AG04450 (cell line): ENCODE measurements around the gene RGCC. TPM values are rescaled to one million over a fixed set of nuclear protein-coding genes. Genes with fewer than 3 reads are reported as not detected.

Experiments
- CTCF ChIA-PET: fragments of 300-600, 350-600 bp; formaldehyde crosslinking; extraction: SDS; loops from one replicate; lab custom pipeline; 2022; ENCODE audit warnings: antibody characterized with exemption, inconsistent platforms; lab: Charles Lee
- POLR2A ChIA-PET: fragments of 350-600 bp; formaldehyde crosslinking; extraction: SDS; loops from one replicate; lab custom pipeline; 2021; ENCODE audit warnings: antibody characterized with exemption, inconsistent platforms; lab: Yijun Ruan, JAX
- DNase-seq: peaks from one replicate; pipeline ENCODE4 v3.0.0-alpha.2; 2011; ENCODE audit warnings: low read depth, low spot score
- H3K27ac ChIP-seq: one replicate; pipeline ENCODE4 v1.5.1; 2012; ENCODE audit warnings: low read depth, low read length, control low read depth
- H3K27me3 ChIP-seq: one replicate; pipeline ENCODE4 v1.6.0; 2012; ENCODE audit warnings: low read length; ENCODE audit not compliant: control insufficient read depth, insufficient read depth
- H3K4me3 ChIP-seq: 2 replicates; pipeline ENCODE4 v1.5.1; 2011; ENCODE audit warnings: mild to moderate bottlenecking, low read depth, low read length, control low read depth
- H3K9me3 ChIP-seq: 2 replicates; pipeline ENCODE4 v1.5.1; 2012; ENCODE audit warnings: low read length; ENCODE audit not compliant: control insufficient read depth, insufficient read depth
- CTCF ChIP-seq: IDR thresholded peaks from 2 replicates; pipeline ENCODE4 v1.5.1; 2011; ENCODE audit warnings: low read depth, low read length, control low read depth, inconsistent platforms
- polyA plus RNA-seq: library from polyadenylated mRNA; depleted of rRNA; stranded (reverse); fragments of >200 nt; gene quantifications from 2 replicates; pipeline ENCODE4 v1.2.3, GENCODE V29; 2011

The RGCC gene
- polyA plus RNA-seq, 1 experiment, result 141 TPM

- peak; percentile 16 for DNase-seq
- TF ChIP-seq CTCF, result peak; percentile 48
- POLR2A ChIA-PET, result interaction anchor here (0.6 kb wide), 1 partner anchor 301 kb away, joined by 3 read pairs; no protein-coding TSS in a partner anchor
Measured at GRCh38 chr13:41411522-41411921, 45.8 kb upstream of the RGCC start.

GRCh38 chr13:41413872-41414271 is 43.5 kb upstream of the RGCC start:
- no peak overlapping the region for H3K4me3 ChIP-seq
- no peaks in the 10 kb centered on the region for H3K27me3 ChIP-seq
- POLR2A ChIA-PET, result no interaction called here
- H3K27ac ChIP-seq, result no peak overlapping the region
- H3K9me3 ChIP-seq, result peaks cover 6% of the 10 kb centered on the region; the same call in 1 of the 2 replicates
- TF ChIP-seq CTCF, result no peak
- CTCF ChIA-PET, result interaction anchor here (1.1 kb wide), 1 partner anchor 239 kb away, joined by 4 read pairs; no protein-coding TSS in a partner anchor
- no peak for DNase-seq

More at GRCh38 chr13:41411522-41411921, 45.8 kb upstream of the RGCC start:
- H3K9me3 ChIP-seq, result no peaks in the 10 kb centered on the region
- H3K27ac ChIP-seq, result no peak overlapping the region
- CTCF ChIA-PET, result interaction anchor here (0.7 to 2.9 kb wide), 6 partner anchors 9 to 256 kb away, joined by 3 to 32 read pairs (median 5); no protein-coding TSS in a partner anchor
- H3K4me3 ChIP-seq, result no peak overlapping the region
- H3K27me3 ChIP-seq, result no peaks in the 10 kb centered on the region

- TF ChIP-seq CTCF, result no peak
- POLR2A ChIA-PET, result interaction anchor here (1.1 kb wide), 1 partner anchor 146 kb away, joined by 3 read pairs; no protein-coding TSS in a partner anchor
- no peak overlapping the region for H3K27ac ChIP-seq
- peaks cover 6% of the 10 kb centered on the region; the same call in 1 of the 2 replicates for H3K9me3 ChIP-seq
- CTCF ChIA-PET, result interaction anchor here (5.5 kb wide), 1 partner anchor 237 kb away, joined by 16 read pairs; no protein-coding TSS in a partner anchor
- DNase-seq, result no peak
- no peaks in the 10 kb centered on the region for H3K27me3 ChIP-seq
- no peak overlapping the region for H3K4me3 ChIP-seq
Measured at GRCh38 chr13:41416276-41416675, 41.1 kb upstream of the RGCC start.

- Histone ChIP-seq H3K27me3 (no peaks in the 10 kb centered on the region), H3K4me3 (no peak overlapping the region), H3K9me3 (peaks cover 6% of the 10 kb centered on the region; the same call in 1 of the 2 replicates), H3K27ac (no peak overlapping the region)
- ChIA-PET POLR2A (no interaction called here), CTCF (interaction anchor here (0.5 to 5.5 kb wide), 2 partner anchors 230 to 235 kb away, joined by 3 to 16 read pairs; no protein-coding TSS in a partner anchor)
- DNase-seq, result peak; percentile 36
- no peak for TF ChIP-seq CTCF
Measured at GRCh38 chr13:41418027-41418426, 39.3 kb upstream of the RGCC start.

GRCh38 chr13:41418731-41419130 is 38.6 kb upstream of the RGCC start:
- no peak for DNase-seq
- ChIA-PET POLR2A (no interaction called here), CTCF (interaction anchor here (5.5 kb wide), 1 partner anchor 234 kb away, joined by 16 read pairs; no protein-coding TSS in a partner anchor)
- TF ChIP-seq CTCF, result no peak
- Histone ChIP-seq H3K4me3 (no peak overlapping the region), H3K27me3 (no peaks in the 10 kb centered on the region), H3K9me3 (peaks cover 6% of the 10 kb centered on the region; the same call in 1 of the 2 replicates), H3K27ac (no peak overlapping the region)
